GM23338 (cell line): ENCODE measurements around the gene XPNPEP2.

Experiments
- CREB1 ChIP-seq: fragments of 250-450 bp; sonication (Bioruptor Pico); IDR thresholded peaks from 2 replicates; pipeline ENCODE4 v1.5.0; 2020; ENCODE audit warnings: low read depth, mild to moderate bottlenecking, moderate library complexity
- CTCF ChIP-seq, 2 experiments: fragments of 200-600 bp in 1 of 2; sonication (generic) in 1 of 2; conservative IDR thresholded peaks; 2 replicates each; pipeline versions ENCODE4 v1.5.1 to v1.6.1; 2016 to 2017; ENCODE audit warnings: antibody characterized with exemption in 2 of 2, low read depth in 2 of 2, mild to moderate bottlenecking in 2 of 2, moderate library complexity in 1 of 2
- EZH2 ChIP-seq: fragments of 200-600 bp; sonication (generic); IDR thresholded peaks from one replicate; pipeline ENCODE4 v1.8.0; 2017; ENCODE audit warnings: antibody characterized with exemption, mild to moderate bottlenecking, low read depth; ENCODE audit not compliant: unreplicated experiment
- POLR2AphosphoS5 ChIP-seq: IDR thresholded peaks from 2 replicates; pipeline ENCODE4 v1.6.1; 2016; ENCODE audit warnings: antibody characterized with exemption, low read depth
- REST ChIP-seq: IDR thresholded peaks from one replicate; pipeline ENCODE4 v1.6.1; 2018; ENCODE audit warnings: antibody characterized with exemption; ENCODE audit not compliant: unreplicated experiment
- ZNF114 ChIP-seq: fragments of 250-450 bp; sonication (Bioruptor Pico); IDR thresholded peaks from 2 replicates; pipeline ENCODE4 v1.5.0; 2020; ENCODE audit warnings: mild to moderate bottlenecking, moderate library complexity

GRCh38 chrX:129689796-129690195 lies 49.0 kb upstream of the XPNPEP2 start:
- TF ChIP-seq CTCF (conservative IDR thresholded peaks at IDR 0.05; ENCODE audit: low read depth in 2 of 2) (no peak), EZH2 (no peak), REST (no peak), ZNF114 (no peak), CREB1 (CRISPR knock-in tag) (no peak), POLR2AphosphoS5 (no peak)
